GM23338 (cell line): ENCODE results near the gene HIF1AN. TPM values are rescaled to one million over a fixed set of nuclear protein-coding genes. Genes with fewer than 3 reads are reported as not detected.

Experiments used
- ATAC-seq: fragments of 200-7000 bp; cut with Tn5 transposase; 3 replicates; pipeline ENCODE4 v1.9.1; 2020
- DNase-seq: peaks from one replicate; pipeline ENCODE4 v3.0.0-alpha.2; 2015; ENCODE audit warnings: low spot score
- H2AFZ ChIP-seq: fragments of 200-600 bp; sonication (generic); 2 replicates; pipeline ENCODE4 v1.8.0; 2016; ENCODE audit warnings: antibody characterized with exemption, mild to moderate bottlenecking, moderate library complexity
- H3F3A ChIP-seq: fragments of 200-600 bp; sonication (generic); replicated peaks from 2 replicates; pipeline ENCODE4 v1.8.0; 2017; ENCODE audit warnings: antibody characterized with exemption, mixed run types, low read depth
- H3K27ac ChIP-seq: fragments of 200-600 bp; sonication (generic); 2 replicates; pipeline ENCODE4 v1.6.1; 2016; ENCODE audit warnings: low read depth
- H3K27me3 ChIP-seq: fragments of 200-600 bp; sonication (generic); 2 replicates; pipeline ENCODE4 v1.8.0; 2016; ENCODE audit warnings: mild to moderate bottlenecking, mixed run types, moderate library complexity; ENCODE audit not compliant: insufficient read depth
- H3K36me3 ChIP-seq: fragments of 200-600 bp; sonication (generic); 2 replicates; pipeline ENCODE4 v1.8.0; 2016; ENCODE audit warnings: mild to moderate bottlenecking; ENCODE audit not compliant: insufficient read depth
- H3K4me1 ChIP-seq: fragments of 200-600 bp; sonication (generic); 2 replicates; pipeline ENCODE4 v1.8.0; 2016; ENCODE audit warnings: mild to moderate bottlenecking, moderate library complexity; ENCODE audit not compliant: insufficient read depth
- H3K4me2 ChIP-seq: fragments of 200-600 bp; sonication (generic); 2 replicates; pipeline ENCODE4 v1.7.1; 2017; ENCODE audit warnings: mixed run types
- H3K4me3 ChIP-seq: fragments of 200-600 bp; sonication (generic); 2 replicates; pipeline ENCODE4 v1.6.1; 2016; ENCODE audit warnings: mixed run types
- H3K79me2 ChIP-seq: fragments of 200-600 bp; sonication (generic); replicated peaks from 2 replicates; pipeline ENCODE4 v1.8.0; 2017; ENCODE audit warnings: mild to moderate bottlenecking; ENCODE audit not compliant: insufficient read depth
- H3K9me2 ChIP-seq: fragments of 200-600 bp; sonication (generic); 2 replicates; pipeline ENCODE4 v1.8.0; 2017; ENCODE audit not compliant: insufficient read depth
- H4K20me1 ChIP-seq: fragments of 200-600 bp; sonication (generic); replicated peaks from 2 replicates; pipeline ENCODE4 v1.8.0; 2017; ENCODE audit warnings: mild to moderate bottlenecking; ENCODE audit not compliant: insufficient read depth
- H3K27ac Mint-ChIP-seq: 2 replicates; pipeline ENCODE4 v1.8.0; 2020; ENCODE audit warnings: inconsistent platforms, mild to moderate bottlenecking, moderate library complexity, mixed read lengths
- H3K27me3 Mint-ChIP-seq: 3 replicates; pipeline ENCODE4 v1.8.0; 2022; ENCODE audit warnings: low read depth, mild to moderate bottlenecking, moderate library complexity, mixed read lengths, inconsistent platforms; ENCODE audit not compliant: insufficient read depth, poor library complexity
- H3K36me3 Mint-ChIP-seq: 3 replicates; pipeline ENCODE4 v1.8.0; 2021; ENCODE audit warnings: low read depth, mild to moderate bottlenecking, inconsistent platforms, moderate library complexity, mixed read lengths
- H3K4me1 Mint-ChIP-seq: 3 replicates; pipeline ENCODE4 v1.8.0; 2020; ENCODE audit warnings: mild to moderate bottlenecking, inconsistent platforms, mixed read lengths
- H3K4me3 Mint-ChIP-seq: 3 replicates; pipeline ENCODE4 v1.8.0; 2021; ENCODE audit warnings: moderate library complexity, mild to moderate bottlenecking, inconsistent platforms, mixed read lengths
- H3K9me3 Mint-ChIP-seq: 3 replicates; pipeline ENCODE4 v1.8.0; 2020; ENCODE audit warnings: moderate library complexity, mild to moderate bottlenecking, inconsistent platforms, mixed read lengths
- CREB1 ChIP-seq: fragments of 250-450 bp; sonication (Bioruptor Pico); IDR thresholded peaks from 2 replicates; pipeline ENCODE4 v1.5.0; 2020; ENCODE audit warnings: low read depth, mild to moderate bottlenecking, moderate library complexity
- CTCF ChIP-seq, 2 experiments: fragments of 200-600 bp in 1 of 2; sonication (generic) in 1 of 2; conservative IDR thresholded peaks; 2 replicates each; pipeline versions ENCODE4 v1.5.1 to v1.6.1; 2016 to 2017; ENCODE audit warnings: antibody characterized with exemption in 2 of 2, low read depth in 2 of 2, mild to moderate bottlenecking in 2 of 2, moderate library complexity in 1 of 2
- ETS1 ChIP-seq: IDR thresholded peaks from 2 replicates; pipeline ENCODE4 v1.6.1; 2016; ENCODE audit warnings: antibody characterized with exemption
- EZH2 ChIP-seq: fragments of 200-600 bp; sonication (generic); IDR thresholded peaks from one replicate; pipeline ENCODE4 v1.8.0; 2017; ENCODE audit warnings: antibody characterized with exemption, mild to moderate bottlenecking, low read depth; ENCODE audit not compliant: unreplicated experiment
- EZH2phosphoT487 ChIP-seq: fragments of 200-600 bp; sonication (generic); IDR thresholded peaks from one replicate; pipeline ENCODE4 v1.8.1; 2018; ENCODE audit warnings: antibody characterized with exemption; ENCODE audit not compliant: unreplicated experiment
- JUNB ChIP-seq: IDR thresholded peaks from one replicate; pipeline ENCODE4 v1.6.1; 2016; ENCODE audit warnings: antibody characterized with exemption; ENCODE audit not compliant: unreplicated experiment
- NANOG ChIP-seq: IDR thresholded peaks from 2 replicates; pipeline ENCODE4 v1.6.1; 2016; ENCODE audit warnings: antibody characterized with exemption, borderline replicate concordance
- POLR2AphosphoS5 ChIP-seq: IDR thresholded peaks from 2 replicates; pipeline ENCODE4 v1.6.1; 2016; ENCODE audit warnings: antibody characterized with exemption, low read depth
- REST ChIP-seq: IDR thresholded peaks from one replicate; pipeline ENCODE4 v1.6.1; 2018; ENCODE audit warnings: antibody characterized with exemption; ENCODE audit not compliant: unreplicated experiment
- STAT1 ChIP-seq: IDR thresholded peaks from one replicate; pipeline ENCODE4 v1.6.1; 2016; ENCODE audit warnings: antibody characterized with exemption; ENCODE audit not compliant: unreplicated experiment
- ZNF114 ChIP-seq: fragments of 250-450 bp; sonication (Bioruptor Pico); IDR thresholded peaks from 2 replicates; pipeline ENCODE4 v1.5.0; 2020; ENCODE audit warnings: mild to moderate bottlenecking, moderate library complexity
- ZNF331 ChIP-seq: fragments of 250-450 bp; sonication (Bioruptor Pico); IDR thresholded peaks from 2 replicates; pipeline ENCODE4 v1.5.0; 2020; ENCODE audit warnings: low read depth, mild to moderate bottlenecking, moderate library complexity
- ZNF462 ChIP-seq: fragments of 250-450 bp; sonication (Bioruptor Pico); IDR thresholded peaks from 2 replicates; pipeline ENCODE4 v1.5.0; 2020; ENCODE audit warnings: mild to moderate bottlenecking, moderate library complexity
- polyA plus RNA-seq: library from polyadenylated mRNA; unstranded; fragments of >200 nt; fragmentation: Nextera tagmentation; extraction: Ambion mirVana; gene quantifications from 2 replicates; pipeline ENCODE4 v1.2.1, GENCODE V29; 2016
- total RNA-seq: library from RNA; depleted of rRNA; stranded (reverse); fragments of >200 nt; shearing (Covaris generic); gene quantifications from 2 replicates; pipeline ENCODE4 v1.2.3, GENCODE V29; 2014

HIF1AN gene
- total and polyA plus RNA-seq, 2 experiments from 2014 or later: 9.9 to 26.3 TPM

GRCh38 chr10:100586959-100587358 lies 51.2 kb downstream of the HIF1AN start (continued):
- TF ChIP-seq ZNF331 (CRISPR knock-in tag): no peak

- H3K27me3 ChIP-seq: no peaks in the 10 kb centered on the region
- DNase-seq (no peak), ATAC-seq (no peak)
- no peaks in the 10 kb centered on the region for H3F3A ChIP-seq
- no peaks in the 10 kb centered on the region for H3K79me2 ChIP-seq
- H3K36me3 ChIP-seq: no peaks in the 10 kb centered on the region
- no peak for TF ChIP-seq CREB1 (CRISPR knock-in tag)
- no peak for TF ChIP-seq ETS1
- TF ChIP-seq ZNF331 (CRISPR knock-in tag): no peak
- TF ChIP-seq CTCF (conservative IDR thresholded peaks at IDR 0.05; ENCODE audit: low read depth in 2 of 2): no peak
- TF ChIP-seq ZNF114: no peak
- no peak for TF ChIP-seq EZH2phosphoT487
- no peak for TF ChIP-seq NANOG
- TF ChIP-seq POLR2AphosphoS5: no peak
- no peak for TF ChIP-seq ZNF462
- no peak for TF ChIP-seq REST
- TF ChIP-seq EZH2: no peak
- TF ChIP-seq JUNB: no peak
- TF ChIP-seq STAT1: no peak
- Mint-ChIP-seq H3K4me1 (no peaks in the 10 kb centered on the region), H3K4me3 (no peak overlapping the region), H3K27ac (no peak overlapping the region), H3K9me3 (no peaks in the 10 kb centered on the region), H3K36me3 (no peaks in the 10 kb centered on the region), H3K27me3 (no peaks in the 10 kb centered on the region)
- no peak overlapping the region for H3K27ac ChIP-seq
- no peak overlapping the region for H3K4me3 ChIP-seq
- no peak overlapping the region for H2AFZ ChIP-seq
- no peaks in the 10 kb centered on the region for H3K4me1 ChIP-seq
- H3K4me2 ChIP-seq: no peak overlapping the region
- H3K9me2 ChIP-seq: no peaks in the 10 kb centered on the region
- H4K20me1 ChIP-seq: no peaks in the 10 kb centered on the region
Observed at GRCh38 chr10:100598166-100598565, 62.4 kb downstream of the HIF1AN start.
